Mucosa of descending colon (tissue), 3 donors: Measurements from ENCODE around the gene MTR. TPM values are rescaled to one million over a fixed set of nuclear protein-coding genes. Genes with fewer than 3 reads are reported as not detected.

Source experiments
- ATAC-seq: fragments of 200-7000 bp; cut with Tn5 transposase; one replicate; pipeline ENCODE4 v1.9.1; 2020; ENCODE audit warnings: mild to moderate bottlenecking, moderate library complexity
- DNase-seq, 3 donors: peaks; one replicate each; pipeline ENCODE4 v3.0.0-alpha.2; 2020
- H3K36me3 ChIP-seq: fragments of 200-600 bp; one replicate; pipeline ENCODE4 v1.8.0; 2021; ENCODE audit warnings: low read depth, mild to moderate bottlenecking
- H3K4me1 ChIP-seq: fragments of 200-600 bp; one replicate; pipeline ENCODE4 v1.8.0; 2021; ENCODE audit warnings: low read depth, mild to moderate bottlenecking
- H3K4me3 ChIP-seq: fragments of 200-600 bp; one replicate; pipeline ENCODE4 v1.8.0; 2021; ENCODE audit warnings: mild to moderate bottlenecking
- H3K9me3 ChIP-seq: fragments of 200-600 bp; one replicate; pipeline ENCODE4 v1.8.0; 2021; ENCODE audit warnings: mild to moderate bottlenecking
- intact Hi-C, 2 donors: fragments of 100-400 bp; cut with DNase I in 1 of 2; cut with micrococcal nuclease in 1 of 2; formaldehyde crosslinking; loops; one replicate each; pipeline versions ENCODE4 v1.11.0 to v1.11.1; 2022; cut with DNase I, micrococcal nuclease
- total RNA-seq, 3 donors: library from RNA; stranded (reverse); fragmentation: NEBNext Ultra II Directional in 2 of 3; extraction: Animal tissue kit (Norgen Biotek cat#: 25700) in 2 of 3; gene quantifications; one replicate each; pipeline versions ENCODE4 v1.2.1 to v1.2.4, GENCODE V29; 2021 to 2023
- TF ChIP-seq, protein P1 (sequence below): fragments of 200-600 bp; IDR thresholded peaks from one replicate; pipeline ENCODE4 v1.8.0; 2022; ENCODE audit warnings: antibody characterized with exemption, mild to moderate bottlenecking
- donor health status: DM: no; HTN: no; CAD: no; lungs with moderate emphysema.
- donor health status: DM: no; HTN: no; CAD: no.
- donor health status: DM: no; HTN: yes; CAD: no.

Gene MTR
- total RNA-seq, 3 donors from 2014 or later: 21.7 to 41.1 (median 23.5) TPM

DNA sequence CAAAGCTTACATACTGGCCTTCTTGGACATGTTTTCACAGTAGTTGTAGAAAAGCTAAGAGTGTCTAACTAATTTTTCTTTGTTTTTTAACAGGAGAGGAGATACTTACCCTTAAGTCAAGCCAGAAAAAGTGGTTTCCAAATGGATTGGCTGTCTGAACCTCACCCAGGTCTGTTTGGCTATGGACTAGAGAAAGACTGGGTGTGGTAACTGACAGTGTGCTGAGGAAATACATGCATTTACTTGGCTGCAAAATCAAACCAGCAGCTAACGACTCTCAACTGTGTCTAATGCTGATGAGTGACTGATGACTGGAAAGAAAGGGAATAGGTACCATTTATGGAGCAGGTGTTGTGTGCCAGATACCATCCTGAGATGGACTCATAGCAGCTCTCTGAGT, 91.1 kb downstream of the MTR start:
- no peaks in the 10 kb centered on the region for H3K9me3 ChIP-seq

DNA sequence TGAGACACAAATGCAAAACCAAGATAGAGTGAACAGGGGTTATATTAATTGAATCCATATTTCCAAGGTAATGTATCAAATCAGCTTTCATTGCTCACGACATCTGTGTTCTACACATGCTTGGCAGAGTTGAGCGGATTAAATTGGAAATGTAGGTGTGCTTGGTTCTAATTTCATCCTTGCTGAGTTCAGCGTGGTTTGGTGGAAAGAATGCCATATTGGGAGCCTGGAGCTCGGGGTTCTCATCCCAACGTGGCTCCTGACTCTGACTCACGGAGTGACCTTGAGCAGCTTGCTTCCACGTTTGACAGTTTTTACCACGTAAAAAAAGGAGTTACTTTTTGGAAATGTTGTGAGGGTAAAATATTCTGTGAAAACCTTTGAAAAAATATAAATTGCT, 92.0 kb downstream of the MTR start:
- H3K36me3 ChIP-seq: no peaks in the 10 kb centered on the region
- no peaks in the 10 kb centered on the region for H3K4me1 ChIP-seq
- intact Hi-C loops: no loop called here
- no peak for DNase-seq
- TF ChIP-seq, protein P1, sequence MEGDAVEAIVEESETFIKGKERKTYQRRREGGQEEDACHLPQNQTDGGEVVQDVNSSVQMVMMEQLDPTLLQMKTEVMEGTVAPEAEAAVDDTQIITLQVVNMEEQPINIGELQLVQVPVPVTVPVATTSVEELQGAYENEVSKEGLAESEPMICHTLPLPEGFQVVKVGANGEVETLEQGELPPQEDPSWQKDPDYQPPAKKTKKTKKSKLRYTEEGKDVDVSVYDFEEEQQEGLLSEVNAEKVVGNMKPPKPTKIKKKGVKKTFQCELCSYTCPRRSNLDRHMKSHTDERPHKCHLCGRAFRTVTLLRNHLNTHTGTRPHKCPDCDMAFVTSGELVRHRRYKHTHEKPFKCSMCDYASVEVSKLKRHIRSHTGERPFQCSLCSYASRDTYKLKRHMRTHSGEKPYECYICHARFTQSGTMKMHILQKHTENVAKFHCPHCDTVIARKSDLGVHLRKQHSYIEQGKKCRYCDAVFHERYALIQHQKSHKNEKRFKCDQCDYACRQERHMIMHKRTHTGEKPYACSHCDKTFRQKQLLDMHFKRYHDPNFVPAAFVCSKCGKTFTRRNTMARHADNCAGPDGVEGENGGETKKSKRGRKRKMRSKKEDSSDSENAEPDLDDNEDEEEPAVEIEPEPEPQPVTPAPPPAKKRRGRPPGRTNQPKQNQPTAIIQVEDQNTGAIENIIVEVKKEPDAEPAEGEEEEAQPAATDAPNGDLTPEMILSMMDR: no peak
- H3K4me3 ChIP-seq: no peak overlapping the region
- H3K9me3 ChIP-seq: no peaks in the 10 kb centered on the region
- ATAC-seq: no peak

More for the DNA sequence above, 91.1 kb downstream of the MTR start:
- TF ChIP-seq, protein P1: no peak
- no peak for DNase-seq
- H3K36me3 ChIP-seq: no peaks in the 10 kb centered on the region
- intact Hi-C loops: no loop called here
- no peak for ATAC-seq
- no peak overlapping the region for H3K4me3 ChIP-seq
- no peaks in the 10 kb centered on the region for H3K4me1 ChIP-seq

DNA sequence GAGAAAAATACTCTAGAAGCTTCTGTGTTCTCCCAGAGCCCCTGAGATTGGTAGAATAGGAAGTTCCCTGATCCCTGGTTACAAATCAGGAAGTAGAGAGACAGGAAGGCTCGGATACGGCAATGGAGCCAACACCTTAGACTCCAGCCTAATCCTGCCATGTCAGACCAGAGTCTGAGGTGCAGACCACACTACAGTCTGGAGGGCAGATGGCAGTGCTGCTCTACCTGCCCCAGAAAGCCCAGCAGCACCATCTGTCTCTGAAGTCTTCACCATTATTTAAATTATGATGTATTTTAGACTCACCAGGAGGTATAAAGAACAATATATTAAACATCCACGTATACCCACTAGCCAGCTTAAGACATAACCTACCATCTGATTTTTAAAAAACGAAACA, 93.0 kb downstream of the MTR start:
- Histone ChIP-seq H3K36me3 (no peaks in the 10 kb centered on the region), H3K9me3 (no peaks in the 10 kb centered on the region), H3K4me1 (no peaks in the 10 kb centered on the region), H3K4me3 (no peak overlapping the region)
- DNase-seq (no peak), ATAC-seq (no peak)
- intact Hi-C loops: no loop called here
- TF ChIP-seq, protein P1: no peak

DNA sequence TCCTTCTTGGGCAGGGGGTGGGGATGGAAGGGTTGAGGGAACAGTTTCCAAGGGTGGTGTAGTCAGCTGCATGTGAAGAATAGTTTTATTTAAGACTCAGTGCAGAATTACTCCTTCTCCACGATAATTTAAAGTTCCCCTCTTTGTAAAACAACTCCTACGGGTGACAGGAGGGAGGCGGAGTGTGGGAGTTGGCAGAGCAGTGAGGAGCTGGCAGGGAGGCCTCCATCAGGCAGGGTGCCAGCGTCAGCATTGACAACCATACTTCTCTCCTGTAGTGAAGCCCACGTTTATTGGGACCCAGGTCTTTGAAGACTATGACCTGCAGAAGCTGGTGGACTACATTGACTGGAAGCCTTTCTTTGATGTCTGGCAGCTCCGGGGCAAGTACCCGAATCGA, 93.8 kb downstream of the MTR start:
- Histone ChIP-seq H3K9me3 (no peaks in the 10 kb centered on the region), H3K4me1 (no peaks in the 10 kb centered on the region), H3K4me3 (no peak overlapping the region), H3K36me3 (no peaks in the 10 kb centered on the region)
- DNase-seq (no peak), ATAC-seq (no peak)
- intact Hi-C loops: no loop called here
- TF ChIP-seq, protein P1: no peak

DNA sequence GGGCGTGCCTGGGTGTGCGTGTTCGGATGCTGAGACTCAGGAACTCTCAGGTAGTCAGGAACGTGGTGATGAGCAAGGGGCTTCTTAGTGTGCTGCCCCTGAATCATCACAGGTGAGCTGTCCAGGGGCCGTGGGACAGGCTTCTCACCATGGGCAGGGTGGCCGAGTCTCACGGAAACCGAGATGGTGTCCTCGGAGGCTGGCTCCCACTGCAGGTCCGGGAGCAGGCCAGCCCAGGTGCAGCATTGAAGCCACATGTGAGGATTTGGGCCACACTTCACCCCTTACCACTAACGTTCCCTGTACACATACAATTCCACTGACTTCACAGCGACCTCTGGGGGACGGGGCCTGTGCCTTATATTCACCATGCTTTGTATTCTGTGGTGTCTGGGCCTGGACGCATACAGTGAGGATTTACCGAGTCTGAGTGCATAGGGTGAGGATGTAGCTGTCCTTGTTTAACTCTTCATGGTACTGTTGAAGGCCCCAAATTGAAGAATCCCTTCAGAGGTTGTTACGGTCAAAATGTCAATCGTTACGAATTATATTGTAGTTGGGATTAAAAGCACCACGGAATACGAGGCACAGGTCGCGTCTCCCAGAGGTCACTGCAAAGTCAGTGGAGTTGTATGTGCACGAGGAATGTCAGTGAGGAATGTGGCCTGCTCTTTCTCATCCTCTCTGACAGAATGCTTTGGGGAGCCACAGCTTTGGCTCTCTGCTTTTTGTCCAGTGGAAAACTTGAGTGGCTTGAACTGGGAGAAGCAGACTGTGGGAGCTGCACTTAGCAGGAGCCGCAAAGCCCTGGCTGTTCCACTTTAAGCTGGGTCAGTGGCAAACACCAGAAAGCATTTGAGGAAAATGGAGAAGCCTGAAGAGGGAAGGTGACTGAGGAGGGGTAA, 95.3 kb downstream of the MTR start:
- no peak for ATAC-seq
- no peaks in the 10 kb centered on the region for H3K9me3 ChIP-seq
- intact Hi-C loops: no loop called here
- H3K4me3 ChIP-seq: no peak overlapping the region
- no peaks in the 10 kb centered on the region for H3K36me3 ChIP-seq
- TF ChIP-seq, protein P1: no peak
- H3K4me1 ChIP-seq: no peaks in the 10 kb centered on the region
- DNase-seq: no peak
